ENCODE results near the gene OBSCN. TPM values are rescaled to one million over a fixed set of nuclear protein-coding genes. Genes with fewer than 3 reads are reported as not detected.

OBSCN gene
- total RNA-seq, 1 donor from 2014 or later, result 22.3 TPM

DNA sequence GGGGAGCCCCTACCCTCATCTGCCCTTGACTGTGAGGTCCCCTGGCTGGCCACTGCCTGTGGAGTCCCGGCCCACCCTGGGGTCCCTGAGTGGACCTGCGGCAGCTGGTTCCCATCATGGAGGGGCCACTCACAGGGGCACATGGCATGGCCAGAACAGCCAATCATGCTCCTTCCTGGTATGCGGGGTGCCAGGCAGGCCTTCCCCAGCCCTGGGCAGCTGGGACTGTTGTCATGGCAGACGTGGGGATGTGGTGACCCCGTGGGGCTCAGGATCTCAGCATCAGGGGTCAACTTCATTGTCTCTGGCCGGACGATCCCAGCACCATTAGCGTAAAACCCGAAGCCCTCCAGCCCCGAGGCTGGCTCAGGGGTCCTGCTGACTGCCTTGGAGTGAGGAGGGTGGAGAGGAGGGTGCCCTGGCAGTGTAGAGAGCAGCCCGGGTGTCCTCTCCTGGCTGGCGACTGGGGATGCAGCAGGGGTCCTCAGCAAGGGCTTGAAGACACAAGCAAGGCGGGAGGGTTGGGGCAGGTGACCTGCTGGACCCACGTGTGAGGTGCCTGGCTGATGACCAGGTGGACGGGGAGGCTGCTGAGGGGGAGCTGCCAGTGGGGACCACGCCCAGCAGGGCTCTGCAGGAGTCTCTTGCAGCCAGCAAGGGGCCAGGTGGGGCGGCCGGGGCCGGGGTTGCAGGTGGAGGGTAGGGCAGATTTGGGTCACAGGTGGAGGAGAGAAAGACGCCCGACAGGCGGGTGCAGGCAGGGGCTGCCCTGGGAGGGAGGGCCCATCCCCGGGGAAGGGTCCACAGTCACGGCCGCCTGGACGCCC is 153.7 kb downstream of the OBSCN start:
- H3K4me1 Mint-ChIP-seq, result no peaks in the 10 kb centered on the region
- intact Hi-C loops (cut with micrococcal nuclease), result no loop called here
- no peaks in the 10 kb centered on the region for H3K27me3 Mint-ChIP-seq
- no peak overlapping the region for H3K27ac Mint-ChIP-seq
- no peaks in the 10 kb centered on the region for H3K36me3 Mint-ChIP-seq (ENCODE audit: low read depth)
- no peak overlapping the region for H3K4me3 Mint-ChIP-seq
- H3K9me3 Mint-ChIP-seq, result no peaks in the 10 kb centered on the region
- DNase-seq, result no peak

DNA sequence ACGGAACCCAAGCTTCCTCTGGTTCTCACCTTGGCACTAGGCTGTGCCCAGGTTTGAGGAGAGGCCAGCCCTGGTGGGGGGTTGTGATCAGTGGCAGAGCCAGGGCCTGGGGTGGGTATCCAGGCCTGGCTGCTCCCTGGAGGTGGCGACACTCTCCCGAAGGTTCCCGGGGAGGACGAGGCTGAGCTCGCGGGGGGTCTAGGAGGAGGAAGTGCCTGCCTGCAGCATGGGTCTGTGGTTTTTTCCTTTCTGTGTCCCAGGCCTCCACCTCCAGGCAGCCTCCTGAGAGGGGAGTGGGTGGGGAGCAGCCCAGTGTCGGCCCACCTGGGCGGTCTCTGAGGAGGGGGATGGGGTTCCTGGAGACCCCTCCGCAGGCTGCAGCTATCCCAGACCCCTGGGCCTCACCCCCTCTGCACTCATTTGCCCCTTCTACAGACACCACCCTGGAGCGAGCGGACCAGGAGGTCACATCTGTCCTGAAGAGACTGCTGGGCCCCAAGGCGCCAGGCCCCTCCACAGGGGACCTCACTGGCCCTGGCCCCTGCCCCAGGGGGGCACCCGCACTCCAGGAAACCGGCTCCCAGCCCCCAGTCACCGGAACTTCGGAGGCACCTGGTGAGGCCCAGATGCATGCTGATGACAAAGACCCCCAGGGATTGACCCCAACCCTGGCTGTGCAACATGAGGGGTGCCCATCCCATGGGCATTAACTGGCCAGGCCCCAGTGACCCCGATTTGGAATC is 154.5 kb downstream of the OBSCN start:
- intact Hi-C loops (cut with micrococcal nuclease), result no loop called here
- H3K4me1 Mint-ChIP-seq, result no peaks in the 10 kb centered on the region
- no peaks in the 10 kb centered on the region for H3K27me3 Mint-ChIP-seq
- H3K9me3 Mint-ChIP-seq, result no peaks in the 10 kb centered on the region
- no peaks in the 10 kb centered on the region for H3K36me3 Mint-ChIP-seq (ENCODE audit: low read depth)
- DNase-seq, result no peak
- no peak overlapping the region for H3K4me3 Mint-ChIP-seq
- no peak overlapping the region for H3K27ac Mint-ChIP-seq

DNA sequence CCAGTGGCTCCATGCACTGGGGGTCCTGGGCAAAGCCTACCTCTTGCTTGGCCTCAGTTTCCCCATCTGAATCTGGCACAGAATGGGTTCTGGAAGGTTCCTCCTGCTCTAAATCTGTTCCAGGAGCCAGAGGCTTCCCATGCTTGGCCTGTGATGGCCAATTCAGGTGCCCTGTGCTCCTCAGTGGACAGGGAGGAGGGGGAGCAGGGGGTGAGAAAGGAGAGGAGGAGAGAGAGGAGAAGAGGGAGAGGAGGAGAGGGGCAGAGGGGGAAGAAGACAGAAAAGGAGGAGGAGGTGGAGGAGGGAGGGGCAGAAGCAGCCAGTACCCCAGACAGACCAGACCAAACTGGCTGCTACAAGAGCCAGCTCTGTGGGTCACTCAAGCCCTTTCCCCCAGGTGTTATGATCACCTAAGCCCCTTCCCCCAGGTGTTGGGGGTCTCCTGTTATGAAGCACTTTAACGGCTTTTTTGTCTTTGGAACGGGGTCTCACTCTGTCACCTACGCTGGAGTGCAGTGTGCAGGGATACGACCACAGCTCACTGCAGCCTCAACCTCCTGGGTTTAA is 155.1 kb downstream of the OBSCN start:
- no peak for DNase-seq
- Mint-ChIP-seq H3K4me1 (no peaks in the 10 kb centered on the region), H3K27ac (no peak overlapping the region), H3K36me3 (ENCODE audit: low read depth) (no peaks in the 10 kb centered on the region), H3K4me3 (no peak overlapping the region), H3K27me3 (no peaks in the 10 kb centered on the region), H3K9me3 (no peaks in the 10 kb centered on the region)
- intact Hi-C loops (cut with micrococcal nuclease), result no loop called here

- H3K4me1 Mint-ChIP-seq, result no peaks in the 10 kb centered on the region
Observed at GRCh38 chr1:228363686-228364067, 155.8 kb downstream of the OBSCN start.

DNA sequence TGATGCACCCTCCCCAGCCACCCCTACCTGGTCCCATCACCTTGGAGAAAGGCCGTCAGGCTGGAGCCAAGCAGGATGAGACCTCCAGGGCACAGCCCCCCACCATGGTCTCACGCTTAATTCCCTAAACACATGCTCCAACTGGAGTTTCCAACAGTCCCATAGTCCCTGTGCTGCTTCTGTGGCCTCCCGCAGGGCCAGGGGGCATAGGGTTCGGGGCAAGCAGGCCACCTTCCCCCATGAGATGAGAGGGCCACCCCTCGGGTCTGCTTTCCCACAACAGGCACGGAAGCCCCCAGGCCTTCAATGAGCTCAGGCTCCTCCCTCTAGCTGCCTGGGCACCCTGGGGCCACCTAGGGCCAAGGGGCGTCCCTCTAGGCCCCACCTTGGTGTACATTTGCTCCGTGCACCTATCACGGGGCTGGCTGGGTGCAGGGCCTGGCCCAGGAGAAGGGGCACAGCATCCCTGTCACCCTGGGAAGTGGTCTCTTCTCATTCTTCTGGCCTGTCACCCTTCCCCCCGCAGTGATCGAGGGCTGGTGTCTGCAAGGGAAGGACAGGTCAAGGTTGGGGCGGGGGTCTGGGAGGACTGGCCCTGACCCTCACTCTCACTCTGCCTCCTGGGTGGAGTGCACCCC is 156.3 kb downstream of the OBSCN start:
- Mint-ChIP-seq H3K36me3 (ENCODE audit: low read depth) (no peaks in the 10 kb centered on the region), H3K27ac (no peak overlapping the region), H3K27me3 (no peaks in the 10 kb centered on the region), H3K4me1 (no peaks in the 10 kb centered on the region), H3K9me3 (no peaks in the 10 kb centered on the region), H3K4me3 (no peak overlapping the region)
- no peak for DNase-seq
- intact Hi-C loops (cut with micrococcal nuclease), result no loop called here

More at GRCh38 chr1:228363686-228364067, 155.8 kb downstream of the OBSCN start:
- no peaks in the 10 kb centered on the region for H3K27me3 Mint-ChIP-seq
- no peaks in the 10 kb centered on the region for H3K9me3 Mint-ChIP-seq
- no peak overlapping the region for H3K4me3 Mint-ChIP-seq
- intact Hi-C loops (cut with micrococcal nuclease), result no loop called here
- no peaks in the 10 kb centered on the region for H3K36me3 Mint-ChIP-seq (ENCODE audit: low read depth)
- no peak for DNase-seq
- no peak overlapping the region for H3K27ac Mint-ChIP-seq

DNA sequence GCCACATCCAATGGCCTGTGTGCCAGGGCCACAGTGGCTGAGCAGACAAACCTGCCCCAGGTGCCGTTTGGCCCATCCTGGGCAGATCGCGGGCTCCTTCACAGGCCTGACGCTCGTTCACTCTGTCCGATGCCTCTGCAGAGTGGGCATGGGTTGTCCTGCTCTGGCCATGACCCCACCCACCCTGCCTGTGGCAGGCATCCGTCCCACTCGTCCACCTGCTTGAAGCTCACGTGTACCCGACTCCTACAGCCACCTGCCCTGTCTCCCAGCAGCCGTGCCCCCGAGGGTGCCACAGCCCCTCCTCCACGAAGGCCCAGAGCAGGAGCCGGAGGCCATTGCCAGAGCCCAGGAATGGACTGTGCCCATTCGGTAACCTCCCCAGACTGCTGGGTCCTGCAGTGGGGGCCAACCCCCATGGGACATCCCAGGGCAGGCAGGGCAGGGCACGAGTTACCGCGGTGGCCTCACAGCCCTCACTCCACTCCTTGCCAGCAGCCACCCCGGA is 156.9 kb downstream of the OBSCN start:
- no peaks in the 10 kb centered on the region for H3K4me1 Mint-ChIP-seq
- no peak overlapping the region for H3K4me3 Mint-ChIP-seq
- intact Hi-C loops (cut with micrococcal nuclease), result no loop called here
- H3K9me3 Mint-ChIP-seq, result no peaks in the 10 kb centered on the region
- H3K27ac Mint-ChIP-seq, result no peak overlapping the region
- no peak for DNase-seq
- no peaks in the 10 kb centered on the region for H3K36me3 Mint-ChIP-seq (ENCODE audit: low read depth)
- H3K27me3 Mint-ChIP-seq, result no peaks in the 10 kb centered on the region

GRCh38 chr1:228365271-228366061 is 157.6 kb downstream of the OBSCN start:
- Mint-ChIP-seq H3K9me3 (no peaks in the 10 kb centered on the region), H3K4me1 (no peaks in the 10 kb centered on the region), H3K27me3 (no peaks in the 10 kb centered on the region), H3K4me3 (no peak overlapping the region), H3K36me3 (ENCODE audit: low read depth) (no peaks in the 10 kb centered on the region), H3K27ac (no peak overlapping the region)
- no peak for DNase-seq
- intact Hi-C loops (cut with micrococcal nuclease), result no loop called here

- Mint-ChIP-seq H3K9me3 (no peaks in the 10 kb centered on the region), H3K36me3 (ENCODE audit: low read depth) (no peaks in the 10 kb centered on the region), H3K27ac (no peak overlapping the region), H3K4me3 (no peak overlapping the region), H3K4me1 (no peaks in the 10 kb centered on the region), H3K27me3 (no peaks in the 10 kb centered on the region)
- intact Hi-C loops (cut with micrococcal nuclease), result no loop called here
- DNase-seq, result no peak
Observed at GRCh38 chr1:228366062-228366865, 158.4 kb downstream of the OBSCN start.

- Mint-ChIP-seq H3K27ac (no peak overlapping the region), H3K4me3 (no peak overlapping the region), H3K9me3 (no peaks in the 10 kb centered on the region), H3K36me3 (ENCODE audit: low read depth) (no peaks in the 10 kb centered on the region), H3K4me1 (no peaks in the 10 kb centered on the region), H3K27me3 (no peaks in the 10 kb centered on the region)
- intact Hi-C loops (cut with micrococcal nuclease), result no loop called here
- no peak for DNase-seq
Observed at GRCh38 chr1:228366866-228367741, 159.3 kb downstream of the OBSCN start.

DNA sequence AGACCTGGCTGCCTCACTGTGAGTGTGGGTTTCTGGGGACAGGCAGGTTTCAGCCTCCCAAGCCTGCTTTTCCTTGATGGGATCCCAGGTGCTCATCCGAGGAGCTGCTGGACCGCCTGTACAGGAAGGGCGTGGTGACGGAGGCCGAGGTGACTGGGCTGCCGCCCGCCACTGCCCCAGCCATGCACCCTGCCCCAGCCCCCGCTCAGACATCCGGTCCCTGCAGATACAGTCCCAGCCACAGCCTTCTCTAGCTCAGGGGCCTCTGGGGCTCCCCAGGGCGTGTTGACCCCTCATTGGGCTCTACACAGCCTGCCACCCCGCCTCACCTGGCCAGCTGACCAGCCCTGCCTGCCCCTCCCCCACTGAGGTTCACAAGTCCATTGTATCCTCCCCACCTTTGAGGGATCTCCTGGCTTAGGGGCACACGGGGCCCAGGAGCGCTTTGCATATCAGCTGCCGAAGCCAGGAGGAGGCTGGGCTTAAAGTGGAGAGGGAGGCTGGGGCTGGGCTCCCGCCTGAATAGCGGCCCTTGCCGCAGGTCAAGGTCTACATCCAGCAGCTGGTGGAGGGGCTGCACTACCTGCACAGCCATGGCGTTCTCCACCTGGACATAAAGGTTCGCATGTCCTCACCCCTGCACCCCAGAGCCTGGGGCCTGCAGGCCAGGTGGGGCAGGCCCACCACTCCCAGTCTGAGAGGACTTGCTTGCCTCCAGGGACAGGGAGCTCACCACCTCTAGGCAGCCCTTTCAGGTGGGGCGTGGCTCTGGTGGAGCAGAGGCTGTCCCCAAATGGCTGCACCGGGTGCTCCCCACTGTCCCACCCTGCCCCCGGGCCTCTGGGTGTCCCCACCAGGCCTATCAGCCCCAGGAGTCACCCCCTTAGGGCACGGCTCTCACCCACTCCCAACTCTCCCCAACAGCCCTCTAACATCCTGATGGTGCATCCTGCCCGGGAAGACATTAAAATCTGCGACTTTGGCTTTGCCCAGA is 160.3 kb downstream of the OBSCN start:
- Mint-ChIP-seq H3K27ac (no peak overlapping the region), H3K4me3 (no peak overlapping the region), H3K27me3 (no peaks in the 10 kb centered on the region), H3K9me3 (no peaks in the 10 kb centered on the region), H3K36me3 (ENCODE audit: low read depth) (no peaks in the 10 kb centered on the region), H3K4me1 (no peaks in the 10 kb centered on the region)
- intact Hi-C loops (cut with micrococcal nuclease), result no loop called here
- DNase-seq, result no peak
